Activated naive CD8-positive, alpha-beta T cell treated with anti-CD3 and anti-CD28 coated beads for 36 hours (primary cell): Measurements from ENCODE around the gene EXOSC5. TPM values are rescaled to one million over a fixed set of nuclear protein-coding genes. Genes with fewer than 3 reads are reported as not detected.
"Not testable (repeated sequence)": the region's sequence is repeated elsewhere in the genome, so short reads cannot be mapped to it uniquely, and the experiment has no call there.

Experiments used
- DNase-seq: peaks from one replicate; pipeline ENCODE4 v3.0.0; 2021
- H3K27ac Mint-ChIP-seq: one replicate; pipeline ENCODE4 v1.8.0; 2022; ENCODE audit warnings: mild to moderate bottlenecking, moderate library complexity, mixed read lengths
- H3K27me3 Mint-ChIP-seq: one replicate; pipeline ENCODE4 v1.8.0; 2022; ENCODE audit warnings: mild to moderate bottlenecking, mixed read lengths
- H3K36me3 Mint-ChIP-seq: one replicate; pipeline ENCODE4 v1.8.0; 2021; ENCODE audit warnings: mild to moderate bottlenecking, mixed read lengths
- H3K4me1 Mint-ChIP-seq: one replicate; pipeline ENCODE4 v1.8.0; 2021; ENCODE audit warnings: mixed read lengths
- H3K4me3 Mint-ChIP-seq: one replicate; pipeline ENCODE4 v1.8.0; 2022; ENCODE audit warnings: mild to moderate bottlenecking, moderate library complexity, mixed read lengths
- H3K9me3 Mint-ChIP-seq: one replicate; pipeline ENCODE4 v1.8.0; 2022; ENCODE audit warnings: mixed read lengths
- total RNA-seq, 2 experiments: library from RNA; stranded (reverse); gene quantifications; one replicate each; pipeline ENCODE4 v1.2.3, GENCODE V29; 2021

The EXOSC5 gene
- total RNA-seq, 2 experiments from 2014 or later: 43.5 to 44.6 TPM

DNA sequence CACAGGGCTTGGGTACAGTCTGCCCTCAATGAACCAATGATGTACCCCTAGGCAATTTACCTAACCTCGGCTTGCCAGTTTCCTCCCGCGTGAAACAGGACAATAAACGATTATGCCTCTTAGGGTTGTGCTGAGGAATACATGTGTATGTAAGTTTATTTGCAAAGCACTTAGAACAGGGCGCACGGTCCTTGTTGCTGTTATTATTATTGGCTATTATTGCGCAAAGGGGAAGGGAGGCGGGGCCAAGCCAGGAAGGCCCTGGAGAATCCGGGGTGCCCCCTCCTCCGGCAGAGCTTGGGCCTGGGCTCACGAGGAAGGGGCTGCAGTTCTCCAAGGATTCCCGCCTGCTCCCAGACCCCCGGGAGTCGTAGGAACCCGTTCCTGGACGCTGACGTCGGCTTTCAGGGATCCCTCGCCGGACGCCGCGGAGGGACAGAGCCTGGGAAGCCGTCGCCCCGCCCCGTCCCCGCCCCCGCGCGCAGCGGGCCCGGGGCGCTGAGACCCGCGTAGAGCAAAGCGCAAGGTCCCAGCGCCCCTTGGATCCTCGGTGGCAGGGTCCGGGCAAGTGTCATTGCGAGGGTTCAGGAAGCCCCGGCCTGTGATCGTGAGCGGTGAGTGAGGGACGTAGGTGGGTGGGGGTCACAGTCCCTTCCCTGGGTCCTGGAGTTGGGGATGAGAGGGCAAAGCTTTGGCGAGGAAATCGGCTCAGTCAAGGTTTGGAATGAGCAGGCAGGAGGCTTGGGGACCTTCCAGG is 20.7 kb downstream of the EXOSC5 start, which contains the start of gene TMEM91:
Gene TMEM91 (plus strand): TSS at position 293 of the 757 bp plus-strand sequence. CDS start 1,777 bp downstream, outside the sequence.
- DNase-seq: no peak
- Mint-ChIP-seq H3K9me3 (no peaks in the 10 kb centered on the region), H3K36me3 (no peaks in the 10 kb centered on the region), H3K27ac (no peak within 1 kb of the TSS), H3K4me3 (peak within 1 kb of the TSS; percentile 65), H3K4me1 (peaks cover 19% of the 10 kb centered on the region), H3K27me3 (no peaks in the 10 kb centered on the region)

- no peak overlapping the region for H3K4me3 Mint-ChIP-seq
- H3K27me3 Mint-ChIP-seq: no peaks in the 10 kb centered on the region
- H3K4me1 Mint-ChIP-seq: peaks cover 19% of the 10 kb centered on the region
- no peak overlapping the region for H3K27ac Mint-ChIP-seq
- H3K36me3 Mint-ChIP-seq: no peaks in the 10 kb centered on the region
- H3K9me3 Mint-ChIP-seq: no peaks in the 10 kb centered on the region
- no peak for DNase-seq
These were observed 23.2 kb downstream of the EXOSC5 start for GRCh38 chr19:41373993-41374392.

DNA sequence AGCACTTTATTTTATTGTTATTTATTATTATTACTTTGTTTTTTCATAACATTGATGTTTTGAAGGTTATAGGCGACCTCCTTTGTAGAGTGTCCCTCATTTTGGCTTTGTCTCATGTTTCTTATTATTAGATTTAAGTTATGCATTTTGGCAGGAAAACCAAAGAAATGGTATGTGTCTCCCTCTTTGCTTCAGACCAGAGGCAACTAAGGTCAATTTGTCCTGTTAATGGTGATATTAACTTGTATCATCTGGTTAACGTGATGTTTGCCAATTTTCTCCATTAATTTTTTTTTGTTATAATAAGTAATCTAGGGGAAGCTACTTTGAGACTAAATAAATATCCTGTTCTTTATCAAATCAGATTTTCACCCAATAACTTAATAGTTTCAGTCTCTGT is 24.7 kb downstream of the EXOSC5 start:
- H3K4me3 Mint-ChIP-seq: no peak overlapping the region
- no peak overlapping the region for H3K27ac Mint-ChIP-seq
- no peak for DNase-seq
- no peaks in the 10 kb centered on the region for H3K36me3 Mint-ChIP-seq
- no peaks in the 10 kb centered on the region for H3K27me3 Mint-ChIP-seq
- peaks cover 14% of the 10 kb centered on the region for H3K4me1 Mint-ChIP-seq
- no peaks in the 10 kb centered on the region for H3K9me3 Mint-ChIP-seq

DNA sequence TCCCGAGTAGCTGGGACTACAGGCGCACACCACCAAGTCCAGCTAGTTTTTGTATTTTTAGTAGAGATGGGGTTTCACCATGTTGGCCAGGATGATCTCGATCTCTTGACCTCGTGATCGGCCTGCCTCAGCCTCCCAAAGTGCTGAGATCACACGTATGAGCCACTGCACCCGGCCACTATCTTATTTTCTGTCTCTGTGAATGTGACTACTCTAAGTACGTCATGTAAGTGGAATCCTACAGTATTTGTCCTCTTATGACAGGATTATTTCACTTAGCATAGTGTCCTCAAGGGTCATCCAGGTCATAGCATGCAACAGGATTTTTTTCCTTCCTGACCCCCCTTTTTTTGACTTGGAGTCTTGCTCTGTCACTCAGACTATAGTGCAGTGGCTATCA is 25.6 kb downstream of the EXOSC5 start:
- Mint-ChIP-seq H3K4me1 (peaks cover 6% of the 10 kb centered on the region), H3K27me3 (no peaks in the 10 kb centered on the region), H3K27ac (no peak overlapping the region), H3K9me3 (no peaks in the 10 kb centered on the region), H3K4me3 (no peak overlapping the region), H3K36me3 (no peaks in the 10 kb centered on the region)
- no peak for DNase-seq

DNA sequence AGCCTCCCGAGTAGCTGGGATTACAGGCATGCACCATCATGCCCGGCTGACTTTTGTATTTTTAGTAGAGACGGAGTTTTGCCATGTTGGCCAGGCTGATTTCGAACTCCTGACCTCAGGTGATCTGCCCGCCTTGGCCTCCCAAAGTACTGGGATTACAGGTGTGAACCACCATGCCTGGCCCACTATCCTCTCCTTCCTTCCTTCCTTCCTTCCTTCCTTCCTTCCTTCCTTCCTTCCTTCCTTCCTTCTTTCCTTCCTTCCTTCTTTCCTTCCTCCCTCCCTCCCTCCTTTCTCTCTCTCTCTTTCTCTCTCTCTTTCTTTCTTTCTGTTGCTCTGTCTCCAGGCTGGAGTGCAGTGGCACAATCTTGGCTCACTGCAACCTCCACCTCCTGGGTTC is 26.0 kb downstream of the EXOSC5 start:
- not testable (repeated sequence) for H3K9me3 Mint-ChIP-seq, H3K27me3 Mint-ChIP-seq, H3K36me3 Mint-ChIP-seq, H3K27ac Mint-ChIP-seq, H3K4me3 Mint-ChIP-seq, DNase-seq, H3K4me1 Mint-ChIP-seq

- H3K9me3 Mint-ChIP-seq: no peaks in the 10 kb centered on the region
- H3K27me3 Mint-ChIP-seq: no peaks in the 10 kb centered on the region
- no peak overlapping the region for H3K4me3 Mint-ChIP-seq
- H3K36me3 Mint-ChIP-seq: peaks cover 4% of the 10 kb centered on the region
- peaks cover 5% of the 10 kb centered on the region for H3K4me1 Mint-ChIP-seq
- no peak for DNase-seq
- H3K27ac Mint-ChIP-seq: no peak overlapping the region
These were observed 27.4 kb downstream of the EXOSC5 start for GRCh38 chr19:41369769-41370168.

DNA sequence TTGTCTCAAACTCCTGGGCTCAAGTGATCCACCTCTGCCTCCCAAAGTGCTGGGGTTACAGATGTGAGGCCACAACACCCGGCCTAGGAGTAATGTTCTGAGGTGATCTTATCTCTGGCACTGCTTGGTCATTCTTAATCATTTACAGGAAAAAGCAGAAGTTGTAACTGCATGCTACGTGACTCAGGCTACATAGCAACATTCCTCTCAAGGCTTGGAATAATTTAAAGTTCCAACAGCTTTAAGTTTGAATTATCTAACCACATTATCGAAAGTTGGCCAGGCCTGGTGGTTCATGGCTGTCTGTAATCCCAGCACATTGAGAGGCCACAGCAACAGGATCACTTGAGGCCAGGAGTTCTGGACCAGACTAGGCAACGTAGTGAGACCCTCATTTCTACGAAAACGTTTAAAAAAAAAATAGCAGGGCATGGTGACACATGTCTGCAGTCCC is 29.3 kb downstream of the EXOSC5 start:
- Mint-ChIP-seq H3K4me3 (no peak overlapping the region), H3K36me3 (peaks cover 6% of the 10 kb centered on the region), H3K27me3 (no peaks in the 10 kb centered on the region), H3K27ac (no peak overlapping the region), H3K9me3 (no peaks in the 10 kb centered on the region), H3K4me1 (peaks cover 10% of the 10 kb centered on the region)
- DNase-seq: no peak

DNA sequence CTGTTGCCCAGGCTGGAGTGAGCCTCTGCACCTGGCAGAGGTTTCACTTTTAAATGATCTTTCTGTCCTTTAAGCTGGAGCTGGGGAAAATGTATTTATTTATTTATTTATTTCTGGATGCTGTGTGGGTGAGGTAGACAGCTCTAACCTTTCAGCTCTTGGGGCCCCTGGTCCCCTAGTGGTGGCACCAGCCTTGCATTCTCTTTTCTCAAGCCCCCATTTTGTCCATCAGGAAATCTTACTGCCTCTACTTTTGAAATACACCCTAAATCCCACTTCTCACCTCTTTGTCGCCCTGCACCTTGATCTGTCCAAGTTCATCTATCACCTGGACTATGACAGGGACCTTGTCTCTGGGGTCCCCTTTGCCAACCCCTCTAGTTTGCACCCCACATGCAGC is 31.1 kb downstream of the EXOSC5 start:
- peaks cover 16% of the 10 kb centered on the region for H3K4me1 Mint-ChIP-seq
- H3K9me3 Mint-ChIP-seq: no peaks in the 10 kb centered on the region
- no peak for DNase-seq
- no peaks in the 10 kb centered on the region for H3K27me3 Mint-ChIP-seq
- H3K4me3 Mint-ChIP-seq: no peak overlapping the region
- peaks cover 6% of the 10 kb centered on the region for H3K36me3 Mint-ChIP-seq
- no peak overlapping the region for H3K27ac Mint-ChIP-seq

GRCh38 chr19:41364524-41365391 is 32.4 kb downstream of the EXOSC5 start:
- no peak for DNase-seq
- Mint-ChIP-seq H3K36me3 (peaks cover 9% of the 10 kb centered on the region), H3K27ac (peak overlapping the region; percentile 96), H3K4me1 (peaks cover 19% of the 10 kb centered on the region), H3K4me3 (peak overlapping the region; percentile 90), H3K27me3 (no peaks in the 10 kb centered on the region), H3K9me3 (no peaks in the 10 kb centered on the region)

DNA sequence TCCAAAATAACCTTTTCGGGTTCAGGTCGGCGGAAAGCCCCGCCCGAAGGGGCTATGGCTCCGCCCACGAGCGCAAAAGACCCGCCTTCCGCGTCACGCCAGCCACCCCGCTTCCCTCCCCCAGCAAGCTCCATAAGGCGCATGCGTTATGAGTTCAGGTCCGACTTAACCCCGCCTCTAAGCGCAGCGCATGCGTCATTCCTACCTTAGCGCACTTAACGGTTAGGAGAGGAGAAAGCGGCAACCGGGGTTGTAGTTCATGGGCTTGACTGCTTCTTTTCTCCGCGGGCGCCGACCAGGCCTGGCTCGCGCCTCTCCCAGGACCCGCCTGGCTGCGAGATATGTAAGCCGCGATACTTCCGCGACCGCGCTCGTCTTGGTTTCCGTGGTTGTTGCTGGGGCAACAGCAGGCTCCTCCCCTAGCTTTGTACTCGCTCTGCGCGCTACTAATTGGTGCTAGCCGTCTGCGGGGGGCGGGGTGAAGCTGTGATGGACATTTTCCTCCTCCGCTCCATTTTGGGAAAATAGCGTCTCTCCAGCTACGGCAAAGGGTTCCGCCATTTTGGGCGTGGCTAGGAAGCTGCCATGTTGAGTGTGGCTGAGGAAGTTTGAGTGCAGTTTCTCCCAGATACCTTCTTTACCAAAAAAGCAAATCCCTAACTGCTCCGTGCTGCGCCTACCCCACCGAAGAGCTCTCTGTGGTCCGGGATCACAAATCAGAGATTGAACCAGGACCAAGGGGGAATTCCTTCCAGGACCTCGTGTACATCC is 33.2 kb downstream of the EXOSC5 start, which contains the start of gene B9D2:
Gene B9D2 (minus strand): TSS at position 397 of the 771 bp plus-strand sequence. CDS start 630 bp downstream, outside the sequence.
- no peaks in the 10 kb centered on the region for H3K9me3 Mint-ChIP-seq
- peaks cover 14% of the 10 kb centered on the region for H3K36me3 Mint-ChIP-seq
- DNase-seq: peak; percentile 95
- H3K4me3 Mint-ChIP-seq: peak within 1 kb of the TSS; percentile 90
- H3K4me1 Mint-ChIP-seq: peaks cover 25% of the 10 kb centered on the region
- H3K27ac Mint-ChIP-seq: peak within 1 kb of the TSS; percentile 96
- no peaks in the 10 kb centered on the region for H3K27me3 Mint-ChIP-seq

DNA sequence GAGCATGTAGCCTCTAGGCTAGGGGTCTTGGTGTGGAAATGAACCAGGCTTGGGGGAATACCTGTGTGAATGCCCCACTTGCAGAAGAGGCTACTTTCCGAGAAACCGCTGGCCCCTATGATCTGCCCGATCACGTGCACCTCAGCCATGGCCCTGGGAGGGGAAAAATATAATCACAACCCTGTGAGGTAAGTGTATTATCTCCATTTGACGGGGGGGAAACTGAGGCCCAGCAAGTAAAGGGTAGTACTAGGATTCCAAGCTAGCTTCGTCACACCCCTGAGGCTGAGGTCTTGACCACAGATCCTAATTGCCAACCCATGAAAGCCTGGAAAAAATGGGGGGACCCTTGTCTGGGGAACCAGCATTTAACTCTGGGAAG is 33.8 kb downstream of the EXOSC5 start:
- peak overlapping the region; percentile 90 for H3K4me3 Mint-ChIP-seq
- H3K27ac Mint-ChIP-seq: peak overlapping the region; percentile 96
- no peaks in the 10 kb centered on the region for H3K27me3 Mint-ChIP-seq
- peaks cover 29% of the 10 kb centered on the region for H3K4me1 Mint-ChIP-seq
- H3K36me3 Mint-ChIP-seq: peaks cover 15% of the 10 kb centered on the region
- H3K9me3 Mint-ChIP-seq: no peaks in the 10 kb centered on the region
- no peak for DNase-seq

GRCh38 chr19:41362143-41362847 is 34.9 kb downstream of the EXOSC5 start:
- H3K27me3 Mint-ChIP-seq: no peaks in the 10 kb centered on the region
- peaks cover 17% of the 10 kb centered on the region for H3K36me3 Mint-ChIP-seq
- no peak overlapping the region for H3K27ac Mint-ChIP-seq
- H3K4me1 Mint-ChIP-seq: peaks cover 38% of the 10 kb centered on the region
- DNase-seq: no peak
- no peaks in the 10 kb centered on the region for H3K9me3 Mint-ChIP-seq
- no peak overlapping the region for H3K4me3 Mint-ChIP-seq

DNA sequence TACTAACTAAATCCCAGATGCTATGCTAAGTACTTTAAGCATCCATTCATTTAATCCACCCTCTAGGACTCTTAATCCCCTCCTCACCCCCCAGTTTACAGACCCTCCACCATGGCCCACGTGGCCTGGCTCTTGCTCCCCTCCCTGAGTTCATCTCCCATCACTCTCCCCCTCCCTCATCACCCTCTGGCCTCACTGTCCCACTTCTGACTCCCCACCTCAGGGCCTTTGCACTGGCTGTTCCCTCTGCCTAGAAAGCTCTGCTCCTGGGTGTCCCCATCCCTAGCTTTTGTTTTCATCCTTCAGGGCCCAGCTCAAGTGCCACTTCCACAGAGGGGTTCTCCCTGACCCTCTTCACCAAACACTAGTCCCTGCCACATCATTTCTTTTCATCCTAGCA is 37.4 kb downstream of the EXOSC5 start:
- no peak overlapping the region for H3K4me3 Mint-ChIP-seq
- peaks cover 58% of the 10 kb centered on the region for H3K4me1 Mint-ChIP-seq
- H3K9me3 Mint-ChIP-seq: no peaks in the 10 kb centered on the region
- H3K36me3 Mint-ChIP-seq: peaks cover 17% of the 10 kb centered on the region
- no peak for DNase-seq
- no peaks in the 10 kb centered on the region for H3K27me3 Mint-ChIP-seq
- H3K27ac Mint-ChIP-seq: peak overlapping the region; percentile 39

- Mint-ChIP-seq H3K36me3 (peaks cover 16% of the 10 kb centered on the region), H3K27me3 (no peaks in the 10 kb centered on the region), H3K4me3 (peak overlapping the region; percentile 75), H3K4me1 (peaks cover 53% of the 10 kb centered on the region), H3K27ac (peak overlapping the region; percentile 97), H3K9me3 (no peaks in the 10 kb centered on the region)
- DNase-seq: no peak
These were observed 39.4 kb downstream of the EXOSC5 start for GRCh38 chr19:41357746-41358145.
